Measurements from ENCODE around the gene PRXL2B.
"Not testable (repeated sequence)": the region's sequence is repeated elsewhere in the genome, so short reads cannot be mapped to it uniquely, and the experiment has no call there.

PRXL2B gene
- 17.7 to 21.6 reads per million in 2 donors for total RNA-seq

GRCh38 chr1:2586154-2587070 lies at the start of gene PRXL2B:
Gene PRXL2B, plus strand, starts transcription at chr1:2586777. Its CDS starts 109 bp downstream, at chr1:2586886.
- DNase-seq, result peak; percentile 99

DNA sequence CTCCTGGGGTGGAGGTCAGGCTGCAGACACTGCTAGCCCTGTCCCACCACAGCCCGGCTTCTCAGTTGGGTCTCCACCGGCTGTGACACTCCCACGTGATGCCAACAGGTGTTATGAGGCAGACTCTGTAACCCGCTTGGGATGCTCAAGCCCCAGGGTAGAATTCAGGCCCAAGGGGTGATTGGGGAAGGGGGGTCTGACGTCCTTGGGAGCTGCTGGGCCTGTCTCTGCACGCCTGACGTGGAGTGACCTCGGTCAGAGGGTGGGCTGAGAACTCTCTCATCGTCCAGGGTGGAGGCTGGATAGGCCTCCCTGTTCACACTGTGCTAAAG lies 48.8 kb upstream of the PRXL2B start:
- DNase-seq, result no peak

- no peak for DNase-seq
These were observed 48.2 kb upstream of the PRXL2B start for GRCh38 chr1:2538376-2538775.

DNA sequence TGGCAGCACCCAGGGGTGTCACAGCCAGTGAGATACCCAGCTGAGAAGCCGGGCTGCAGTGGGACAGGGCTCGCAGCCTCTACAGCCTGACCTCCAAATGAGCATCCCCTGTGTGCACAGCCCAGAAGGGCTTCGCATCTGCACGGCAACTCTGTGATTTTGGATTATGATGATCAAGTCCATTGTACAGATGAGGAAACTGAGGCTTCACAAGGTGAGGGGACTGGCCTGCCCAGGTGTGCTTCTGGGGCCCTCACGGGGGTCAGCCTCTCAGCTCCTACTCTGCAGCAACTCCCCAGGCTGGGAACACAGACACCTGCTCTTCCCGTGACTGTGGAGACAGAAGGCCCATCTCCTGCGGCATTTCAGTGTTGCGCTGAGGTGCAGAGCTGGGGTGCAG lies 47.7 kb upstream of the PRXL2B start:
- DNase-seq, result no peak

DNA sequence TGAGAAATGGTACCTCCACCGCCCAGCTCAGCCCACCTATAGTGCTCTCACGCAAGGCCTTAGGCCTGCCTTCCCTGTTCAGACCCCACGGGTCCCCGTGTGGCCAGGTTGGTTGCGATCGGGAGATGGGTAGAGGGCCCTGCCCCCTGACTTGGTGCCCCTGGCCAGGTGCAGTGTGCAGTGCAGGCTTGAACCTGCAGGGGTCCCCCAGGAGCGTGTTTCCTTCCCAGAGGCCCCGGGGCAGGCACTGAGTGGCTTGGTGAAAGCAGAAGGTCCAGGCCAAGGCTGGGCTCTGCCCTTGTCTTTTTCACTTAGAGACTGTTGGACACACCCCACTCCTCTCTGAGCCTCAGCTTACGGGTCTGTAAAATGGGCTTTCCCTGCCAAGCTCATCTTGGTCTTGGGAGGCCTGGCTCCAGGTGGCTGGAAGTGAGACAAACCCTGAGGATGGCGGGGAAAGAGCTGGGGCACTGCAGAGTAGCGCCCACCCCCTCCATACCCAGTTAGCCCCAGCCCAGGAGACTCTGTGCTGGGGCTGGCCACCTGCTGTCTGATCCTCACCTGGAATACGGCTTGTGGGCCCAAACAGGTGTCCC lies 47.2 kb upstream of the PRXL2B start:
- DNase-seq, result no peak

GRCh38 chr1:2540816-2541492 lies 45.6 kb upstream of the PRXL2B start:
- DNase-seq, result no peak

DNA sequence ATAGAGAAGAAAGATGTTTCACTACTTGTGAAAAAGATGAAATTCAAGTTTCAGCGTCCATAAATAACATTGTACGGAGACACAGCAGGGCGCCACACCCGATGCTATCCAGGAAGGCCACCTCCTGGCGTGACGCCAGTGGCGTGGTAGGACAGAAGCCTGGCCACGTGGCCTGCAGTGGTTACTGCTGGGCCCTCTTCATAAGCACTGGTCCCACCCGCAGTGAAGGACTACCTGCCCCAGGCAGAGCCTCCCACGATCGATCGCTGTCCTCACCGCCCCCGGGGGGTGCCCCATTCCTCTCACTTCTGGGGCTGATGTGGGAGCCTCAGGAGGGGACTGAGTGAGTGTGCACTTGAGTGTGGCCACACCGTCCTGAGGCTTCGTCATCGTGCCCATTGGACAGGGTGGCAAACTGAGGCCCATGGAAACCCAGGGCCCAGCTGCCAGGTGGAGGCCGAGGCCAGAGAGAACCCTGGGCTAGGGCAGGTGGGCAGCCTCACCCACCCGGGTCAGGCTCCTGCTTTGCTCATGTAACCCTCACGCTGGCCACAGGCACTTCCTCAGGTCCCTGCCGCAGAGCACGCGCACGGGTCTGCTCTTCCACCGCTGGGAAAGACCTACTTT lies 44.8 kb upstream of the PRXL2B start:
- no peak for DNase-seq

DNA sequence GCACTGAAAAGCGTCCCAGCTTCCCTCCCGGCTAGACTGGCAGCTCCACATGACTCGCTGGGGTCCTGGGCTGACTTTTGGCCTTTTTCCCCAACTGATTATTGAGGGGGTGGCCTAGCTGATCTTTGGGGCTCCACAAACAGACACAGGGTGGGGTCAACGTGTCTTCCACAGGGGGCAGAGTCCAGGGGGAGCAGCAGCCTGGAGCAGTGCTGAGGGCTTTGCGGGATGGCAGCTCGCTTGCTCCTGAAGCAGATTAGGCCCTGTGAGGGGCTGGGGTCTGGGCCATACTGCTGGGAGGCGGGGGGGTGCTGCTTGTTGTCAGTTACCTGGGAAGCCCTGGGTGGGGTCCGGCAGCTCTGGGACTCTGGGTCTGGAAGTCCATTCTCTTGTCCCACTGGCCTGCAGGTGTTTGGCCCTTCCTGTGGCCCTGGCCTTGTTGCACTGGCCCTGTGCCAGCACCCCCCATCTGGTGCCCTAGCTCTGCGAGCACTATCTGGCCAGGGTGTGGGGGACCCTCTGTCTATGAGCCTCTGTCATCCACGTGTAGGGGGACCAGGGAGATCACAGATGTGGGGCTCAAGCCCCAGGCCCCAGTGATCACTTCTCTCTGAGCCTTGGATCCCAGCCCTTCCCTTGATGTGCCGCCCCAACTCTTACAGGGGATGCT lies 44.2 kb upstream of the PRXL2B start:
- no peak for DNase-seq

DNA sequence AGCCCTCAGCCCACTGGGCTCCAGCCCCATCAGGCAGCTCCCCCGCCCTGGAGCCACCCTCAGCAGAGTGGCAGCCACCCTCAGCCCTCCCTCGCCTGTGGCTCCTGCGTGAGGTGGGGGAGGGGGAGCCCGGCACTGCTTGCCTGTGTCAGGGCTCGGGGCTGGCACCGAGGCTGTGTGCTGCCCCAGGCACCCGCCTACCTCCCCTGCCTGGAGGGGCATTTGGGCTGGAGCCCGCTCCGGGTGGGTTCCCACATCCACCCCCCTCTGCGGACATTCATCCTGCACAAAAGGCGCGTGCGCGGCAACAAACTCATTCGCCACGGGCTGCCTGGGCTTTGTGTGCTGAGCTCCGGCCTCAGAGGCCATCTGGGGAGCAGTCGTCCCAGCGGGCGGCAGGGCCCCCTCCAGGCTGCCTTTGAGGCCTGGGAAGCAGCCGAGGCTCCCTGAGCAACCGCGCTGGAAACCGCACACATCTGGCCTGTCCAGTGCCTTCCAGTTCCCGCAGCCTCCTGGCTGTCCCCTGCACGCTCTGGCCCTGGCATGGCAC lies 43.0 kb upstream of the PRXL2B start:
- no peak for DNase-seq

GRCh38 chr1:2544093-2544874 lies 42.3 kb upstream of the PRXL2B start:
- no peak for DNase-seq

- no peak for DNase-seq
These were observed 41.5 kb upstream of the PRXL2B start for GRCh38 chr1:2544875-2545640.

GRCh38 chr1:2545754-2546514 lies 40.6 kb upstream of the PRXL2B start:
- peak; percentile 89 for DNase-seq

DNA sequence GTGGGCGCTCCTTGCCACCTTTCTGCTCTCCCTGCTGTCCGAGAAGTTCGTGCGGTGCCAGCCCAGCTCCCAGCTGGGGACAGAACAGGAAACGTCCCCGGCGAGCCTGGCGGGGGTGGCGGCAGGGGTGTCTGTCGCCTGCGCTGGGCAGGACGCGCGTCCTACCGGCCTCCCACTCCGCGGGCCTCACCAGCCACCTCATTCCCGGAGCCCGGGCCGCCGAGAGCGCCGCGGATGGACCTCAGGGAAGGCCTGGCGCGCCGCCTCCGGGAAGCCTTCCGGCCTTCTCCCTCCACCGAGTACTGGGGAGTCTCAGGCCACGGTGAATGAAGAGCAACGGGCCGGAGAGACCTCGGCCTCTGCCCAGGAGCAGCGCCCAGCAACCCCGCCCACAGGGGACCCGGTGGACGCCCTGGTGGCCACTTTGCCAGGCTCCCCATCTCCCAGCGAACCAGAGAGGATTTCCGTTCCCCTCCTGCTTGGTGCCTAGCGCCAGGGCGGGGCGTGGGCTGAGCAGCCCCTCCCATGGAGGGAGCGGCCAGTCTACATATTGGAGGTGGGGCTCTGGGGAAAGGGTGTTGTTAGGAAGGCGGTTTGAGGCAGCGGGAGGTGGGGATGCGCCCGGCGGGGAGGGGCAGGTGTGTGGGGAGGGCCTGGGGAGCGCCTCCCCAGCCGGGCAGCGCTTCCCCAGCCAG lies 39.9 kb upstream of the PRXL2B start:
- peak; percentile 76 for DNase-seq

DNA sequence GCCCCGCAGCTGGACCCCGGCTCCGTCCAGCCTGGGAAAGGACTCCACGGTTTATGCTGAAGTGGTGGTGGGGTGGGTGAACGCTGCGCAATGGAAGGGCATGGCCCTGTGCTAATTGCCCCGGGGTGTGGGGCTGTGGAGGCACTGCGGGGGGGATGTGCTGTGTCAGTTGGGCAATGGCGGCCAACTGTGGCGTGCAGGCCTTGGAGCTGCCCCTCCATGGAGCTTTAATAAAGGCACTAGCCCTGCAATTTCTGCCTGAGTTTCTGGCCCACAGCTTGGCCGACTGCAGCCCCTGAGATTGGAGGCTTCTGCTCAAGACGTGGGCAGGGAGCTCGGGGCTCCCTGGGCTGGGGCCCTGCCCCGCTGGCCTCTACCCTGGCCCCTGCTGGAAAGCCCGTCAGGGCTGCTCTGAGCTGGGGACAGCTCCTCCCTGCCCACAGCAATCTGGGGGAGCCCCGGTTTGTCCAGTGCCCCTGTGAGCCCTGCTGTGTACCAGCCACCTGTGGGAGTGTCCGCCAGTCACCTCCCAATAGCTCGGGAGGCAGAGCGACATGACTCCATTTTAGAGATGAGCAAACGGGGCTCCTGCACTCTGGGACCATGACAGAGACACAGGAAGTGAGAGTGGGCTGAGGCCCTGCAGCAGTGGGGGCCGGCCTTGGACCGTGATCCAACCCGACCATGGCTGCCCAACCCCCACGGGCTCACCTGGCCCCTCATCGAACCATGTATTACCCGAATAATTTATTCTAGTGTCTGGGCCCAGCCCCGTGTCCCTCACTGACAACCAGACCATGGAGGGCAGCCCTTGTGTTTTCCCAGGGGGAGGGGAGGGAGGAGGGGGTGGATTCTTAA lies 39.1 kb upstream of the PRXL2B start:
- DNase-seq, result no peak

GRCh38 chr1:2548068-2548589 lies 38.4 kb upstream of the PRXL2B start:
- peak; percentile 52 for DNase-seq

DNA sequence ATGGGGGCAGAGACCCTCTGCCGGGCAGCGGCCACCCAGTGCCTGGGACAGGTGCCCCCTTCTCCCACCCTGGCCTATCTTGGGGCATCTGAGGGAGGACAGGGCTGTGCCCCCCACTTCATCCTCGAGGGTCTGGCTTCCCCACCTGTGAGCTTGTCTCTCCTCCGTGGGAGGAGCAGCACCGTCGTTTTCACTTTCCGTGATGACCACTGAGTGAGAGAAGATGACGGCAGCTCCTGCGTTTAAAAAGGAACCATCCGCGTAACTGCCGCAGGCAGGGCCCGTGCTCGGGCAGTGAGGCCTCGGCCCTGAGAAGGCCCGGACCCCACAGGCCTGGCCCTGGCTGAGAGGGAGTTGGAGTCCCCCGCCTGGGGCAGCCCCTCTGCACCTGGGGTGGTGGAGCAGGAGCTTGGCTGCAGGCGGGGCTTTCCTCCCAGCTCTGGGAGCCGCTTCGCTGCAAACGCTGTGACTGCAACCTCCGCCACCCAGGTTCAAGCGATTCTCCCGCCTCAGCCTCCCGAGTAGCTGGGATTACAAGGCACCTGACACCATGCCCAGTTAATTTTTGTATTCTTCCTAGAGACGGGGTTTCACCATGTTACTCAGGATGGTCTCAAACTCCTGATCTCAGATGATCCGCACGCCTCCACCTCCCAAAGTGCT lies 37.1 kb upstream of the PRXL2B start:
- DNase-seq, result not testable (repeated sequence)

- not testable (repeated sequence) for DNase-seq
These were observed 36.2 kb upstream of the PRXL2B start for GRCh38 chr1:2550309-2550861.

All from activated gamma-delta T cell (primary cell).